NCI-H2196 (cell line): ENCODE data around the gene ONECUT1.

Experiments used
- DNase-seq: peaks from one replicate; lab custom pipeline; 2025; ENCODE audit not compliant: unreplicated experiment; lab: John Stamatoyannopoulos, UW

The ONECUT1 gene

DNA sequence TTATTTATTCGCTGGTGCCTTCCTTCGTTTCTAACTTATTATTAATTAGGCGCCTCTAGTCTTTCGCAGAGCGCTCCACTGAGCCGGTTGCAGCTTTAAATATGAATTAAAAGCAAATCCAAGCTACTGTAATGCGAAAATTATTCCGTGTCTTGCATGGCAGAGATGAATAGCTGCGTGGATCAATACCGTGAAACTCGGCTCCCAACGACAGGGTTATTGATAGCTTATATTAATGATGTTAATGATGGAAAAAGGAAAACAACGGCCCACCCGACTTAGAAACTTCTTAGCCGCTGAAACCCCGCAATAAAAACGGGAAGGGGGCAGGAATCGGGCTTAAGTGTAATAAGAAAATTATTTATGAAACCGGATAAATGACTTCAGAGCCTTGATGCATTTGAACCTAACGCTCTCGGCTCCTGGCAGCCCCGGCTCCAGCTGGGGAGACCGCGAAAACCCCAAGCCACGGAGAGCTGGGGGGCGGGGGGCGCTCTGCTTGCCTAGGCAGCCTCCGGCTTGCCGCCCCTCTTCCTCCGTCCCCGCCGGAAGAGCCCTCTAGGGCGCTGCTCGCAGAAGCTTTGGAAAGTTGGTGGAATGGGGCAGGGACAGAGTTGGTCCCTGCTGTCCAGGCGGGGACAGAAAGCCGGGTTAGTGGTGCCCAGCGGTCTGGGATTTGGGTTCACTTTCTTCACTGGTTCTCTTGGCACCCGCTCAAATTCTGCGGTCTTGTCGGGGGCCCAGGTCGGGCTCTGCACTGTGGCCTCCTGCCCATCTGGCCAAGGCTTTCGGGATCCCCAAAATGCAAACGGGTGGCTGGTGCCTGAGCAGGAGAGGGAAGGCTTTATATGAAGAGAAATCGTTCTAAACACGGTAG lies 7.7 kb upstream of the ONECUT1 start:
- DNase-seq: no peak

DNA sequence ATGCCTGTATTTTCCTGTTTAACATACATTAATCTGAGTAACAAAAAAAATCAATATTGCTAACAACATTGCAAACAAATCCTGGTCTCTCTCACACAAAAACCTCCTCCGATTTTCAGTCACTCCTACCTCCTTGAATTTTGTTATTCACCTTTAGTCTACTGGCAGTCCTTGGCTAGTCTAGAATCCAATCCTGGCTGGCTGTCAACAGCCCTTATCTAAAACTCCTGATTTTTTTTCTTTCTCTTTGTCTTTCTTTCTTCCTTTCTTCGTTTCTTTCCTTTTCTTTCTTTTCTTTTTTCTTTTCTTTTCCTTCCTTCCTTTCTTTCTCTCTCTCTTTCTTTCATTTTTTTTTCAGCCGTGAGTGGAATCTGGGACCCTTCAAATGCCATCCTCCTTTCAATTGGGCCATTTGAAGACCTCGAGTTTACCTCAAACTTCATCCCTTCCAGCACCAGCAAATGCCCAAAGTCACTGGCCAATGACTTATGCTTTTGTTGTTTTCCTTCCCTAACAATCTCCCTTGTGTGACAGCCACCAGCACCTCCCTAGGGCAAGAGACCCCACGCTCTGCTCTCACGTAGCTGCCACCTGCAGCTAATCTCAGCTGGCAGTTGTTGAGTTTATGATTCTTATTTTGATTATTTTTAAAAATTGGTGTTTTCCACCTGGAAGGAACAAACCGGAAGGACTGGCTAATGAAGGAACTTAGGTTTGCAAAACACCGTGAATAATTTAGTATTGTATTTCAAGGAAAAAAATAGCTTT lies 6.8 kb upstream of the ONECUT1 start:
- DNase-seq: no peak

DNA sequence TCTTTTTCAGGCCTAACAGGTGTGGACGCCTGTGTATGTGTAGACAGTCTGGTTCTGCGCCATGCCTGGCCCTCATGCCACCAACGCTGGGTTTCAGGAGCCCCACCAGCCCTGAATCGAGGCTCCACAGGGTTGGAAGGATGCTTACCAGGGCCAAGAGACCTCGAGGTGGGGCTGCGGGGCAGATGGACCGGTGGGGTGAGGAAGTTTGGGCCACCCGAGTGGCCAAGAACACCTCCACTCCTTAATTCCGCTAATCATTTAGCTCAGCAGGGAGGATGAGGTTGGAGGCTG lies 6.0 kb upstream of the ONECUT1 start:
- DNase-seq: no peak

DNA sequence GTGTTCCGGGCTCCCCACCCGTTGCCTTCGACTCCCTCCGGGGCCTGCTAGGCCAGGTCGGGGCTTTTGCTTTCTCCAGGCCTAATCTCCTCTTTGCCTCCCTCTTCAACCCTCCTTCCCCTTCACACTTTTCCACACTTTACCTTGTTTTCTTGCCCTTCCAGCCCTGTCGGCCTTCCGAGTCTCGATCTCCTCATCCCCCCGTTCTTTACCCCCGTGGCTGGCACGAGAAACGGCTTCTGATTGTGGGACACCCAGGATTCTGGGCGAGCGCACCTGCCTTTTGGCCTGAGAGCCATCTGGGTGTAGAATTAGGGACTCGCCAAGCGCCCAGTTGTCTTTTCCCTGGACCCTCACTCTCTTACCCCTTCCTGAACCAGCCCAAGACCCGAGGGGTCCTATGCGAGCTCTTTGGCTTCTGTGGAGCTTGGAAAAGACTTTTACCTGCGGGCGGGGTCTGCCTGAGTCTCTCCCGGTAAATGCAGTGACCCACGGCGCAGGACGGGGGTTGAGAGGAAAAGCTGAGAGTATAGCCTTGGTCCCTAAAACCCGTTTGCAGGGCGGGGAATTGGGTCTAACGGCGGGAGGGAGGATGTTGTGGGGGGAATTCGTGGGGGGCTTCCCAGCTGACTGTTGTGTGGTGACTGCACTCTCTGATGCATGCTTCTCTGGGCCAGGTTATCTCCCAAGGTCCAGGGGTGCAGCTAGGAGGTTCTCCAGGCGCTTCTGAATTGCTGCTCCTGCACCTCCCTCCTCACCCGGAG lies 5.5 kb upstream of the ONECUT1 start:
- DNase-seq: no peak

DNA sequence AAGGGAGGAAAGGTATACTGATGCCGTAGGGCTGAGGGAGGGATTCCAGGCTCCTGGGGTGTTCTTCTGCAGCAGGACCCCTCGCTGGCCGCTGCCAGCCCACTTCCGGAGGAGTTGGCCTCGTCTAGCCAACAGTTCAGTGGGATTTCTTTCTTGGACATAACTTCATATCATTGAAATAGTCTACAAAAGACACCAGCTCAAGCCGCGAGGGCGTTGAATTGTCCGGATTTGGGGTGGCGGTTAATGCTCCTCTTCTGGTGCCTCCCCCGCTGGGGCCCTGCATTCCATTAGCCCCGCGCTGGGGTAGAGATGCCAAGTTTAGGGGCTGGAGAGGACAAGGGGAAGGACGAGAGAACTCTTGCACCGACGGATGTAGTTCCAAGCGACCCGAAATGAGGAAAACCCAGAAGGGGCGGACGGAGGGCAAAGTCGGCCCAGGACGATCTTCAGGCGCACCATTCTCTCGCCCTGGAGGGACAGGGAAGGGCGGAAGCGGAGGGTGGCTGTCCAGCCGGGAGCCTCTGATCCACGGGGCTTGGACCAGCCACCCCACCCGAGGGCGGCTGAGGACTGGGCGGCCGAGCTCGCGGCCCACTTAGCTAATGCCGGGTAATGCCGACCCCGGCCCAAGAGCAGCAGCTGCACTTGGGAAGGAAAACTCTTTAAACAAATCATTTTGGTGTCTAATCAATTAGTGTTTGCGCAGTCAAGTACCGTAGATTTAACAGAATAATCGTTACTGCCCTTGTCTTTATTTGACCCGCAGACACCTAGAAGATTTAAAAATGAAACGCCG lies 4.7 kb upstream of the ONECUT1 start:
- DNase-seq: no peak

DNA sequence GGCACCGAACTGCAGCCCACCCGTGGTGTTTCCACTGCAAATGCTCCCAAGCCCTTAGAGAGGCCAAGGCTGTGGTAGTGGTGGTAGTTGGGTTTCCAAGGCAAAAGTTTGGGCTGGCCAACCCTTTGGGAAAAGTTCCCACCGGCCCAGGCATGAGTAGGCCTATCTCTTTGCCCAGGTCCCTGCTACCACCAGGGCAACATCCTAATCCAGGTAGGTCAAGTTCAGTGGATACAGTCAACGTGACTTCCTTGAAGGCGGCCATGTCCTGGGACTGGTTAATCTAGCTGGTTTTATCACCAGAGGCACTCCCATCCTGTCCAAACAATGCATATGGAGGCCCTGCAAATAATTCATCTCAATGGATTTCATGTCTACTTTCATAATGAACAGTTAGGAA lies 1.6 kb upstream of the ONECUT1 start:
- DNase-seq: no peak

DNA sequence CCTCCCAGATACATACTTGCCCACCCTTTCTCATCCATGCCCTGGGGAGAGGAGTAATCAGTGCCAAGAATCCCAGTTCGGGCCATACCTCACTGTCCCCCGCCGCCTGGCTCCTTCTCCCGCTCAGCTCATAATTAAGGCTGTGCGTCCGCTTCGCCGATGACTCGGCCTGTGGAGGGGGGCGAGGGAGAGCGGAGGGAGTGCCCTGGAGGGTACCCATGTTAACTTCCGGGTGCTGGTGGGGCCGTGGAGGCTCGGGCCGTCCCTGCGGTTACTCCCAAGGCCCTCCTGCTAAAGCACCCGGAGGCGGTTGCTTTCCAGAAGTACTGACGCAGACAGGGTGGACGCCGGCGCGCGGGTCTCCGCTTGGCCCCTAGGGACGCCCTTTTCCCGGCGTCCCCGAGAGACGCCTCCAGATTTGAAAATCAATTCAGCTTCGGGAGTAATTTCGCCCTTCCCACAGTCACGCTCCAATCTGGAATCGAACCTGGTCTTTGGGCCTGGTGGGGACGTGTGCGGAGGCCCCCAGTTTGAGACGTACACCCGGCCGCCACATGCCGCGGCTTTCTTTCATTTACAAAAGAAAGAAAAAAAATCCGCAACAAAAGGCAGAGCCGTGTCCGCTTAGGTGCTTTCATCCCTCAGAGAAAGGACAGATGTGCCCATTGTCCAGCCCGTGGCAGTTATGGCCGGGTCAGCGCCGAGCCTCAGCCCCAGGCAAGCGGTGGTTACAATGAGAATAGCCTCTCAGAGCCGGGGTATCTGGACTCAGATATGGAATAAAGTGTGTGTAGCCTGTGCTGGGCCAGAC lies 1.0 kb upstream of the ONECUT1 start:
- no peak for DNase-seq

DNA sequence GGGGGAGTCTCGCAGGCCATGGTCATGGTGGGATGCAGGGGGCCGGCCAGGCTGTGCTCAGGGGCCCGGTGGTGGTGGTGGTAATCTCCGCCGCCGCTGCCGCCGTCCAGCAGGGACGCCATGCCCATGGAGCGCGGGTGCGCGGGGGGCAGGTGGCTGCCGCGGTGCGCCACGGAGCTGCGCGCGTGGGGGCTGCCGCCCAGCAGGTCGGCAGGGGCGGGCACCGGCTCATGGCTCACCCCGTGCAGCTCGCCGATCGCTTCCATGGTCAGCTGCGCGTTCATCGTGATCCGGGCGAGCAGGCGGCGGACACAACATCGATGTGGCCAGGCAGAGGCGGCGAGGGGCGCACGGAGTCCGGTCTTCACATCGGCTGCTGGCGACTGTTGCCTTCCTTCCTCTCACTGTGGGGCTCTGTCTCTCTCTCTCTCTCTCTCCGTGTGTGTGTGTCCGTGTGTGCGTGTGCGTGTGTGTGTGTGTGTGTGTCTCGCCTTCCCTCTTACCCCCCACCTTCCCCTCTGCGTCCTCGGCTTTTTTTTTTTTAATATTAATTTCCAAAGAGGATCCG lies 451 bp downstream of the ONECUT1 start:
- DNase-seq: no peak

DNA sequence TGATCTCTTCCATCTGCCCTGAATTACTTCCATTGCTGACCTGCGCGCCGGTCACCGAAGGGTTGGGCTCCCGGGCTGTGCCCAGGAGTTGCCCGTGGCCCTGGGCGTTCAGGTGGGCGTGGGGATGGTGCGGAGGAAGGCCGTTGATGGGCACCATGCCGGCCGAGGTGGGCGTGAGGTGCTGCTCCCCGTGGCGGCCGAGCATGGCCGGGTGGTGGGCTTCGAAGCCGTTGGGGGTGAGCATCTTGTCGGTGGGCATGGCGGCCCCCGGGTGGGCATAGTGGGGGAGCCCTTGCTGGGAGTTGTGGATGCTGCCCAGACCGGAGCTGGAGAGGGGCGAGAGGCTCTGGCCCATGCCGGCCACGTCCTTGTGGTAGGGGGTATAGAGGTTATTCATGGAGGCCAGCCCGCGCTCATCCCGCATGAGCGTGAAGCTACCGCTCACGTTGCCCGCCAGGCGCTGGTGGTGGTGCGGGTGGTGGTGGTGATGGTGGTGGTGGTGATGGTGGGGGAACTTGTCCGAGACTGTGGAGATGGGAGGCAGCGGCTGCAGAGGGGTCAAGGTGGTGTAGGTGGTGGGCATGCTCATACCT lies 1.0 kb downstream of the ONECUT1 start:
- no peak for DNase-seq

DNA sequence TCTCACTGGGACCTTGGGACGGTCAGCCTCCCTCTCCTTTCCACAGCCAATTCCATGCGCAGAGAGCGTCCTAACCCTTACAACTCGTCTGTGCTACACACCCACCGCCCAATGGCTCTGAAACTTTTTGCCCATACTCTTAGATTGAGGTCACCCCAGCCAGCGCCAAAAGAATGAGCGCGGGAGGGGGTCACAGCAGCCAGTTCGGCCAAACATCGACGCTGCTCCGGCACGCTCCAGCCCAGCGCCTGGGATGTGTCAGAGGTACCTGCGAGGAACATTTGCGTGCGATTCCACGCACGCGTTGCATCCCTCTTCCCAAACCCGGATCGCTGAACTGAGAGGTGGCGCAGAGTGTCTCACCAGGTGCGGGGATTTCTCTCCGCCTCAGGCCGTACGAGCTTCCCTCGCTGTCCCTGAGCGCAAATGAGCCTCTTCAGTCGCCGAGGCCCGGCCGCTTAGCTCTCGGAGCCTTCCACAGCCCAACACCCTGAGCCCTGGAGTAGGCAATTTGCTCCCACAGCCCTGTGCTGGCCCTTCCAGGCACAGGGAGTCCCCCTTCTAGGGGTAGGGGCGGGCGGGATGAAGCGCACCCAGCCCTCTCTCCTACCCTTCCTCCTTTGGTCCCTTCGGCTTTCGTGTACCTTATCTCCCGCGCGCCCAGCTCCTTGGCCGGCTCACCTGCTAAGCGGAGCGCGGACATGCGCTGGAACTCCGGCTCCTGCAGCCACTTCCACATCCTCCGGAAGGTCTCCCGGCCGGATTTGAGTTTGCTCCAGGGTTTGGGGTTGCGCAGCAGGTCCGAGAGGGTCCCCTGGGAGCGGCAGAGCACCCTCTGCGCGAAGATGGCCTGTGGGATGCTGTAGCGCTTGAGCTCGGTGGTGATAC lies 1.8 kb downstream of the ONECUT1 start:
- DNase-seq: no peak

DNA sequence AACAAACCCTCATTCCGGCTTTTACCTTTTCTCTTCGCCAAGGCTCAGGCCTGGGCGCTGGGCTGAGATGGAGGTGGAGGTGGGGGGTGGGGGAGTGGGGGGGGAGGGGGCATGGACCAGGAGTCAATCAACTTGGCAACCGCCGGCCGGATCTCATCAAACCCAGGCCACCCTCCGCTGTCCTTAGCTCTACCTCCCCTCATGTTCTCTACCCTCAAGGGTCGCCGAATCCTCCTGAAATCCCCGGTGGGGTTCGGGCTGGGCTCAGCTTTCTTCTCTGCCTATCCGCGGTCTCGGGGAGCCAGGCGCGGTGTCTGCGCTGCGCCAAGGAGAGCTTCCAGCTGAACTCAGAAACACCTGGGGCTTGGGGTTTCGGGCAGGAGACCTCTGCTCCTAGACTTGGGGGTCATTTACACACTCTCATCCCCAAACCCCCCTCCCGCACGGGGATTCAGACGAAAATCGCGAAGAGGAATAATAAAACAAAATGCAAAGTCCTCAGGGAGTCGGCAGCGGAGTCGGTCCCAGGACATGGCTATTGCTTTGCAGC lies 2.5 kb downstream of the ONECUT1 start:
- DNase-seq: no peak

DNA sequence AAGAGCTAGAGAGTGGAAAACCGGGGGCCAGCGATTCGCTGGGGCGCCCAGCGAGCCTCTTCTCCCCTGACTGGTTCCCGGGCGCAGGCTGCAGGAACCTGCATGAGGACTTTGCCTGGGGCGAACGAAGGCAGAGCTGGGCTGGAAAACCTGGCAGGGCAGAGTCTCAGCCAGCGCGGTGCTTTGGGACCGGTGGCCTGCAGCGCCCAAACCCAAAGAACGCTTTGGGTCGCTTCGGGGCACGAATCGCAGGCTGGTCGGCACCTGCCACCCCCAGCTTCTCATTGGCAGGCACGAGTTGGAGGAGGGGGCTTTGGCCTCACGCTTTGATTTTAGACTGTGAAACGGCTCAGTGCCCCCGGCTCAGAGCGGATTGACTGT lies 3.0 kb downstream of the ONECUT1 start:
- DNase-seq: no peak

DNA sequence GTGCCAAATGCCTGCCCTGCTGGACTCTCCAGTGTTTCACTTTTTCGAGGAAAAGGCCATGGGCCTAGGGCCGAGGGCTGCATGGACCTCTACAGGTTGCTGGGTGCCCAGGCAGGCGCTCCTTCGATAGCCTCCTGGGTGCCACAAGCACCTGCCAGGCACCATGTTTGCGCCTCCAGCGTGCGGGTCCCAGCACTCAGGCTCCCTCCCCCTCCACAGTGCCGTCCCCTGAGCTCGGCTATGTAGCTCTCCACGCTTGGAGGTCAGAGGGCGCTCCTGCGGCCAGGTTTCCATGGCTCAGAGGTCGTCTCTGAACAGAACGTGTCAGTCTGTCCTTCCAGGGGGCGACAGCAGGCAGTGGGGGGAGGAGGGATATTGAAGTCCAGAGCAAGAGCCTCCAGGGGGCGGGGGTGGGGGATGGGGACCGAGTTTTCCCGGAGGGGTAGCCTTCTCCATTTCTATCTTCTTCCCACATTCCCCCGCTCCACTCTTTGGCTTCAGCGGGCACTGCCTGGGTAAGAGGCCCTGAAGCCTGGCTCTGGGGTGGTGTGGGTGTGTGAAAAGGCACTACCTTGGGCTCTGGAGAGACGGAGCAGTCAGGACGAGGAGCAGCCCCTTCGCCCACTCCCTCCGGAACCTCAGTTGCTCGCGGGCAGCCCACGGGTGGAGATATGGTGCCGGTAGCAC lies 3.6 kb downstream of the ONECUT1 start:
- no peak for DNase-seq

DNA sequence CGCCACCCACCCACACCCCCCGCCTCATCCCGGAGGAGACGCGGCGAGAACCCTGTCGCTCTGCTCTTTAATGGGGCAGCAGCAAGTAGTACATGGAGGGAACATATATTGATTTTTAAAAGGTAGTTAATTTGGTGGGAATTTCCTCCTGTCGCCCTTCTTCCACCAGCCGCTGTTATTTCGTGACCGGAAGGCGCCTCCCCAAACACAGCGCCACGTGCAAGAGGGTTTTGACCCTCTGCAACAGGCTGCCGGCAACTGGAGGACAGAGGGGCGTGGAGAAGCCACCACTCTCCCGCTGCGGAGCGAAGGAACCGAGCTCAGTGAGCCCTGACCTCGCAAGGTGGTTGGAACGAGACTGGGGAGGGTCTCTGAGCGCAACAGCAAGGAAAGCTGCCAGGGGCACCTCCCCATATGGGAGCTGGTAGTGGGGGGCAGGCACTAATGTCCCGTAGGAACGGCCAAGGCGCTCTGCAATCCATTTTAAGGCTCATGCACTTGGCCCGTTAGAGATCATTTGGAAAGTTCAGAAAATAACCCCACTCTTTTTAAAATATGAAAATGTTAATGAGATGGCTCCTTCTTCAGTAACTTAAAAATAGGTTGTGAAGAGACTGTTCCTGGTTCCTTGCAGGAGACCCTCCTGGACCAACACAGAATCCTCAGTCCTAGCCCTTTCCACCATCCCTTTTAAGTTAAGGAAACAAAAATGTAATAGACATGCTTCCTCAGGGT lies 4.3 kb downstream of the ONECUT1 start:
- DNase-seq: no peak

DNA sequence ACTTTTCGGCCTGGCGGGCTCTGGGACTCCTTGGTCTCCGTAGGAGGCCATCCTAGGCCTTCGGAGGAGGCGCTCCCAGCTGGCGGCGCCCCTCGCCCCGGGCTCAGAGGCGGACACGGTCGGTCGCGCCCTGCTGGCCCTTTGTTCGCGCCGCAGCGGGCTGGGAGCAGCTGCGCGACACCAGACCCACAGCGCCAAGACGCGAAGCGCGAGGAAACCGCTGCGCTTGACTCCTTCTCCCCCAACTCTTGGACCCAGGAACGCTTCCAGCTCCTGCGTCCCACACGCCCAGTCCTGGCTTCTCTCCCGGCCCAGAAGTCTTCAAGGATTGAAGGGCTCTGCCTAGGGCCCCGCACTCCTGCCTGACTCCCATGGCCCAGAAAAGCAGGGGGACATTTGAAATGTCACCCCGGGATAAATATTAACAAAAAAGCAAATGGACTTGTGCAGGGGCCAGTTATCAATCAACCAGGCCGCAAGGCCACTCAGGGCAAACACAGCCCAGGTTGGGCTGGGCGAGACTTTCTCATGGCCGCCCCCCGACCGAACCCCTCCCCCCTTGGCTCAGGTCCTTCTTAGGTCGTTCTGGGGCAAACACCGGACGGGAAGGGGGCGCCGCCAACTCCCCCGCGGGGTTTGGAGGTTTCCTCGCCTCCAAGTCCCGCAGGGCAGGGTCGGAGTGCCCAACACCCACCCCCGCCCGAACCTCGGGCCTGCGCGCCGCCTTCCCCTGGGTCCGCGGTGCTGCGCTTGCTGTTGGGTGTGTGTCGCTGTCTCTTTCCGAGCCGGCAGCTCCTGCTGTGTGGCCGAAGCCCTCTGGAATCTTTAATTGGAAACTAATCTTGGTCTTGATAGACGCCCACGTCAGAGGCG lies 5.1 kb downstream of the ONECUT1 start:
- DNase-seq: no peak
